Bronchial epithelial cell (primary cell): ENCODE measurements around the gene LOC101059915. TPM values are rescaled to one million over a fixed set of nuclear protein-coding genes. Genes with fewer than 3 reads are reported as not detected.
"Not testable (repeated sequence)": the region's sequence is repeated elsewhere in the genome, so short reads cannot be mapped to it uniquely, and the experiment has no call there.

Experiments used
- DNase-seq: peaks from one replicate; pipeline ENCODE4 v3.0.0-alpha.2; 2010; ENCODE audit warnings: low read depth
- FAIRE-seq: peaks from 2 replicates; lab custom pipeline; 2011; peaks lifted over from hg19 to GRCh38; lab: Jason Lieb, UNC
- H3K27me3 ChIP-seq: 2 replicates; pipeline ENCODE4 v1.5.1; 2011; ENCODE audit warnings: low read length; ENCODE audit not compliant: control insufficient read depth, insufficient read depth
- H3K36me3 ChIP-seq: 2 replicates; pipeline ENCODE4 v1.5.1; 2011; ENCODE audit warnings: low read length; ENCODE audit not compliant: control insufficient read depth, insufficient read depth
- H3K4me3 ChIP-seq: 2 replicates; pipeline ENCODE4 v1.5.1; 2011; ENCODE audit warnings: mild to moderate bottlenecking, low read depth, low read length, control low read depth
- total RNA-seq: library from RNA; depleted of rRNA; stranded (reverse); fragments of >200 nt; gene quantifications from 2 replicates; pipeline ENCODE4 v1.2.1, GENCODE V29; 2014

The LOC101059915 gene

DNA sequence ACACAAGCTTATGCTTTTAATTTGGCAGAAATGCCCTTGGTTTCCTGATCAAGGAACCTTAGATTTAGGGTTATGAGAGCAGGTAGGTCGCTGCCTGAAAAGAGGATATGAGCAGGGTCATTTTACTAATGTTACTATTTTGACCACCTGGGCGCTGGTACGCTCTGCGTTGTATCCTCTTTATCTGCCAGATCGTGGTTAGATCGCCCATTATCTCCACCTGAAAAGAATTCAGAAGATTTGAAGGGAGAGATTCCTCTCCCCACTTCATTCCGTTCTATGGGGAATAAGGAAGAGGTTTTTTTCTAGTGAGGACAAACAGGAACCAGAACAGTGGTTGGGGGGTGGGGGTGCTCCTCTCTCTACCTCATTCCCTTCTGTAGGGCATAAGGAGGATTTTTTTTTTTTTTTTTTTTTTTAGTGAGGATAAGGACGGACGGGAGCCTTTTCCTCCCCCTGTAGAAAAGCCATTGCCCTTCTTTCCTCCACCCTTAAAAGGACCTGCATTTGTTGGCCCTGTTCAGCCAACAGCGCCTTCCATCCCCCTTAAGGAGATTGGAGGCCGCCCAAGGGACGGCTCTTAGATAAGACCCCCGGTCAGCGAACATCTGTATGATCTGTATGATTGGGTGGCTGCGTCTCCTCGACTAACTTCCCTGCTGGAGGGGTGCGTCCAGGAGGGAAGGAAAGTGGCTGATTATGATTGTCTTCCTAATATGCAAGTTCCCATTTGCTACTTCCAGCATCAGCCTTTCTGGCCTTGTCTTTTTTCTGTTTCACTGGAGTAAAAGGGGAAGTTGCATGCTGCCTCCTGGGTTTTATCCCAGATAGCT lies 30.3 kb downstream of the LOC101059915 start:
- H3K36me3 ChIP-seq, DNase-seq, FAIRE-seq, H3K27me3 ChIP-seq, H3K4me3 ChIP-seq: not testable (repeated sequence)

DNA sequence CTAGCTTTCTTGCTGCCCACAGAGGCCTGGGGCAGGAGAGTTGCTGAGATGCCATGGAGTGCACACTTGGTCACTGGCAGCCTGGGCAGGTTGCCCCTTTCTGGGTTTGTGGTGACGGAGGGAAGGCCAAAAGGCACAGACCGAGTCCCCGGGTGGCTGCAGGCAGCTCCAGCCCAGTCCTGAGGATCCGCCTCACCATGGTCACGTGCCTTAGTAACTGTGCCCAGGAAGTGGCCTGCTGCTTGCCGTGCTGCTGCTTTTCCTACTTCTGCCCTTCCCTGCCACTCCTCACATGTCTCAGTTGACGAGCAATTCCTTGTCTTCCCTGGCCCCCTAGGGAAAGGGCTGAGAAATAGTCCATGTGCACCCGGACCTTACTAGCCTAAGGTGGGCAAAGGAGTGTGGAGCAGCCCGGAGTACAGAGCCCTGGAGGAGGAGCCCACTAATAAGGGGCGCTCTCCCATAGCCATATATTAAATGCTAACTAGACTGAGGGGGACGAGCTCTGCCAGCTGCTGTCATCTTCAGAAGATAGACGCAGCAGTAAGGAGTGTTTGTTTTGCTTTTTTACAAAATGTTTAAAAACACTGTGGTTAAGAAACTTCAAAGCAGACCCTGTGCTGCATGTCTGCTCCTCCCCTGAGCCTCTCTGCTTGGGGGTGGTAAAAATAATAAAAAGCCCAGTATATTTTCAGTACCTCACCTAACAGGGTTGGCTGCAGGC lies 31.1 kb downstream of the LOC101059915 start:
- H3K36me3 ChIP-seq, H3K27me3 ChIP-seq, H3K4me3 ChIP-seq, DNase-seq, FAIRE-seq: not testable (repeated sequence)

DNA sequence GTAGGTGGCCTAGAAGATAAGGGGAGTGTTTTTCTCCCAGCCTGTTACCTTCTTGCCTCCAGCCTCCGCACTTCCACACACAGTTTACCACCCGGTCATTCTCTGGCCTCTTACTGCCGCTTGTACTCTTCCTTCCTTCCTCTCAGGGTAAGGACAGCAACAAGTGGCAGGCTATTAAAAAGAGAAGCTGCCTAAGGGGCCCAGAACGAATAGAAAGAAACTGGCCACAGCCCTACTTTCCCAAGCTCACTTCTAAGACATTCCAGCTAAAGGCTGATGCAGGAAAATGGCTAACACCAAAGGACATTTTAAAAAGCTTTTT lies 31.6 kb downstream of the LOC101059915 start:
- H3K27me3 ChIP-seq, H3K36me3 ChIP-seq, H3K4me3 ChIP-seq, FAIRE-seq, DNase-seq: not testable (repeated sequence)

DNA sequence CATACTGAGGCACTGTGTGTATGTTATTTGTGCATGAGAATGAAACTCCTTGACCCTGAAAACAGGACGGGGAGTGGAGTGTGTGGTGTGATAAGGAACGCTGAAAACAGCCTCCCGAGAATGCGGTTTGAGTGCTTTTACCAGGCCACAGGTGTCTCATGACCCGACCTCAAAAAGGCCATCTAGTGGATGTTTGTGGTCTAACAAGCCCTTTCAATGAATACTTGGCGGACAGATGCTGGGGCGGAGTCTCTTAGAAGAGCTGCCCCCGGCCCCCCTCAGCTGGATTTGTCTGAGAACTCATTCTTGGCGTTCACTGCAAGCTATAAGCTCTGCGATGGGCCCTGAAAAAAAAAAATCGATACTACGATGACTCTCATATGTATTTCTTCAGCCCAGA lies 35.5 kb downstream of the LOC101059915 start:
- not testable (repeated sequence) for DNase-seq, FAIRE-seq, H3K27me3 ChIP-seq, H3K36me3 ChIP-seq, H3K4me3 ChIP-seq

DNA sequence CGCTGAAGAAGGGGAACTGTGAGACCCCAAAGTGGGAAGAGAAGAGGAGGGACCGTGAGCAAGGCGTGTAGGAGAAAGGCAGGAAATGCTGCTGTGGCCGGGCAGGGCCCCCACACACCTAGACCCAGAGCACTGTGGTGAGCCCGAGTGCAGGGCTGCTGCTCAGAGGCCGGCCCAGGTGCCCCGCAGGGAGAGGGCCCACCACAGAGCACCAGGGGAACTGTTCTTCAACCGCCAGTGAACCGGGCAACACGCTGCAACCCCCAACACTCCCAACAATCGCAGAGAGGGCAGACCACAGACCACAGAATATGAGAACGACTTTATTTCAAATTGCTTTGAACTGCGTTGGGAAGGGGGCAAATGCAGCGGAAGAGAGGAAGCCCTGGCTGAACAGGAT lies 46.7 kb downstream of the LOC101059915 start:
- DNase-seq, H3K27me3 ChIP-seq, FAIRE-seq, H3K36me3 ChIP-seq, H3K4me3 ChIP-seq: not testable (repeated sequence)

DNA sequence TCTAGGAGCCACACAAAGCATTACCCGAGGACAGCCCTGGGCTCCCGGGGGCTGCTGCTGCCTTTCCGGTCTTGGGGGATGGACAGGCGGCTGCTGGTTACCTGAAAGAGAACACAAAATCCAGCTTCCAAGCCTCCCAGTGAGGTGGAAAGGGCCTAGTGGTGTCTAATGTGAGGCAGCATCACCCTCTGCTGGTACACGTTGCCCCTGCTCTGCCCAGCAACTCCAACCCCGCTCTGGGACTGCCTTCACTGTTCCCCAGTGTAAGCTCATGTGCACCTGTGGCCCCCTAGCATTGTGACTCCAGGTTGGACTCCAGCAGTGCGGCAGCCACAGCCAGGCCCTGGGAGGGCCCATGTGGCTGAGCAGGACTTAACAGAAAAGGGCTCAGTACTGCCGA lies 48.2 kb downstream of the LOC101059915 start:
- H3K27me3 ChIP-seq, H3K4me3 ChIP-seq, DNase-seq, H3K36me3 ChIP-seq, FAIRE-seq: not testable (repeated sequence)

DNA sequence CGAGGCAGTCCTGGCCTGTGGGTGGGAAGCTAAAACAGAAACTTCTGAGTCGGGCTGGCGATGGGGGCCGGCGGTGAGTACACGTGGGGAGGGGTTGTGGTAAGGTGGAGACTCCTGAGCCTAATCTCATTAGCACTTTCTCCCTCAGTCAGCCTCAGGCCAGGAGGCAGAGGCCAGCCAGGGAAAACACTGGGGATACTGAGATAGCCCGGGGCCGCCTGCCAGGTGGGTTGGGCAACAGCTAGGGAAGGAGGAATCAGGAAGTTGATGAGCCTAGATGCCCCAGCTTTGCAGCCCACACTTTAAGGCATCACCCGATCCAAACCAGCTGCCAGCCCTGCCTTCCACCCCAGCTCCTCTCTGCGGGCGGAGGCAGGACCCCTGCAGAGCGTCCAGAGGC lies 49.0 kb downstream of the LOC101059915 start:
- H3K4me3 ChIP-seq, H3K27me3 ChIP-seq, DNase-seq, H3K36me3 ChIP-seq: not testable (repeated sequence)
- FAIRE-seq, result peak; percentile 98

DNA sequence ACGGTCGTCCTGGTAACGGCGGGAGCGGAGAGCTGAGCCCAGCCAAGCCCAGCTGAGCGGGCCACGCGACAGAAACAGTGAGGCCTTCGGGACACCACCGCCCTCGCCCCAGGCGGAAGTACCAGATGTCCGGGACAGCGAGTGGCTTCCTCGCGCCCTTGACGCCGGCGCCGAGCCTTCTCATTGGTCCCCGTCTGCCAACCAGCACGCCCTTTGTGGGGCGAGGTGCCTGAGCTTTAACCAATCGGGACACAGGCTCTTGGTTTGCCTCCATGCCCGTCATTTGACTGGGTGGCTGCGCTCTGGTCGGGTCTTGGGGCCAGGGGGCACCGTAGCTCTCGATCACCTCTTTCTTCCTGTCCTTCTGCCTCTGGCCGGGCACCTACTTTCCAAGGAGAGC lies 50.8 kb downstream of the LOC101059915 start, which contains the start of gene CXorf49:
Gene CXorf49, minus strand, starts transcription at position 101 of the 400 bp plus-strand sequence. CDS start 134 bp downstream, outside the sequence.
- H3K4me3 ChIP-seq, H3K27me3 ChIP-seq, DNase-seq, H3K36me3 ChIP-seq, FAIRE-seq: not testable (repeated sequence)

DNA sequence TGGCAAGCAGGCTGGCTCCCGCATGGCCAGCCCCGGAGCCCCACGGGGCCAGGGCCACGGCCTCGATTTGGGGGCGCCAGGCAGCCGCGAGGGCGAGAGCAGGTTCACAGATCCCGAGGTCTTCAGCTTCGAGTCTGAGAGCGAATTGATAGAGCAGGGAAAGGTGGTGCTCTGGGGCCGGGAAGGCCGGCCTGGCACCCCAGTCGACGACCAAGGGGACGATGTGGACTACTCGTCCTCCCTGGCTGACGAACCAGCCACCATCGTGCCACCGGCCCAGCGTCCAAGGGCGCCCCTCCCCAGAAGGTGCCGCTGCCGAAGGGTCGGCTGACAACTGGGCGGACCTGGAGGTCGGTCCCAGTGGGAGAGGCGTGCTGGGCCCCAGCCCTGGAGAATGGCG lies 51.8 kb downstream of the LOC101059915 start:
- FAIRE-seq, DNase-seq, H3K36me3 ChIP-seq: not testable (repeated sequence)

DNA sequence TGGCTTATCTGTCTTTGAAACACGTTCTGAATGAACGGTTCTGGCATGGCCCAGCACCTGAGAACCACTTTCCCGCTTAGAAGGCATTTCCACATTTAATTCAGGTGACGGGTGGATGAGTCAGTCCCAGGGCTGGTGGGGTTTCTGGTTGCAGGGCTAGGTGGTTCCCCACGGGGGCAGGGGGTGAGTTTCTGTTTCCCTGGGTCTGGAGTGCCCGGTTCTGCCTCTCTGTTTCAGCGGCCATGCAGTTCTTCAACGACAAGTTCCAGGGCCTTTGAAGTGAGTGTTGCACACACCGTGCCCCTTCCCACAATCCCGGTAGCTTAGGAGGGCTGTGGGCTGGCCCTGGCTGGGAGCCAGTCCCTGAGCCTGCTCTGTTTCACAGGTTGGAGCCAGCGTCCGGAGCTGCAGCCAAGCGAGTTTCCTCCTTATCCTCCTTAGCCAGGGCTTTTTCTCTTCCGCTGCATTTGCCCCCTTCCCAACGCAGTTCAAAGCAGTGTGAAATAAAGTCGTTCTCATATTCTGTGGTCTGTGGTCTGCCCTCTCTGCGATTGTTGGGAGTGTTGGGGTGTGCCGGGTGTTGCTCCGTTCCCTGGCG lies 53.0 kb downstream of the LOC101059915 start:
- DNase-seq, FAIRE-seq, H3K4me3 ChIP-seq, H3K36me3 ChIP-seq, H3K27me3 ChIP-seq: not testable (repeated sequence)

More for the DNA sequence above, 51.8 kb downstream of the LOC101059915 start:
- not testable (repeated sequence) for H3K4me3 ChIP-seq, H3K27me3 ChIP-seq

Other genes starting within 250 kb of the LOC101059915 start
- 77.7 and 104 TPM in 2 replicates for gene OGT, start 134.4 kb upstream of the LOC101059915 start, total RNA-seq
- gene GCNA, start 89.1 kb upstream of the LOC101059915 start, total RNA-seq, result 1.6 and 1.7 TPM in 2 replicates
- not detected in 2 replicates for gene CXCR3, start 49.0 kb upstream of the LOC101059915 start, total RNA-seq
- gene CXorf49, start 50.7 kb downstream of the LOC101059915 start, total RNA-seq, result not detected in 2 replicates
- gene CXorf49B, start 95.8 kb downstream of the LOC101059915 start, total RNA-seq, result not detected in 2 replicates
- not detected in 2 replicates for gene NHSL2, start 243.3 kb downstream of the LOC101059915 start, total RNA-seq